MM.1S (cell line): Measurements from ENCODE around the gene TRIM74.
"Not testable (repeated sequence)": the region's sequence is repeated elsewhere in the genome, so short reads cannot be mapped to it uniquely, and the experiment has no call there.

Source experiments
- CTCF ChIP-seq: fragments of 300-600 bp; sonication (generic); IDR thresholded peaks from 2 replicates; pipeline ENCODE4 v1.5.1; 2016; ENCODE audit warnings: antibody characterized with exemption, low read length, mixed read lengths
- EZH2phosphoT487 ChIP-seq: fragments of 300-600 bp; sonication (generic); IDR thresholded peaks from 2 replicates; pipeline ENCODE4 v1.6.1; 2018; ENCODE audit warnings: antibody characterized with exemption, low read length

- TF ChIP-seq CTCF, EZH2phosphoT487: not testable (repeated sequence)
These were observed 15.2 kb downstream of the TRIM74 start for GRCh38 chr7:72953901-72954562.
